DMS53 treated with DMSO at 0.1 percent for 48 hours (cell line): ENCODE data around the gene PRKCQ.
A peak's percentile ranks its signal among the peaks of the same experiment; 100 is the strongest.
"Not testable (repeated sequence)": the region's sequence is repeated elsewhere in the genome, so short reads cannot be mapped to it uniquely, and the experiment has no call there.

ENCODE experiments used
- DNase-seq: peaks from one replicate; lab custom pipeline; 2025; ENCODE audit not compliant: unreplicated experiment; lab: John Stamatoyannopoulos, UW

PRKCQ gene

DNA sequence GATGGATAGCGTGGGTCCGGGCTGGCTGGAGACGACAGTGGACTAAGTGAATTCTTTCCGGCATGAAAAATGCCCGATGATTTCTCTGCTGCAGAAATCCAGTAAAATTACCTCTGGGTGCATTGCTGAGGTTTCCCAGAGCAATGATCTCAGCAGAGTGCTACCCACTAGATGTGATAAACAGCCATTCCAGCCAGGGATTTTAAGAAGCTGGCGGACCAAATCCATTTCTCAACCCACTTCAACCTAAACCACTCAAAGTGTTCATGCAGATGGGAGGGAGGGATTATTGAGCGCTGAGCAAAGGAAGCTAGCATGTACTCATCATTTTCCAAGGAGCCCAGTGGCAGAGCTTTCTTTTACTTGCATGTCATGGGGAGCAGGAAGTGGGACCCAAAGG is 116.7 kb downstream of the PRKCQ start:
- no peak for DNase-seq

DNA sequence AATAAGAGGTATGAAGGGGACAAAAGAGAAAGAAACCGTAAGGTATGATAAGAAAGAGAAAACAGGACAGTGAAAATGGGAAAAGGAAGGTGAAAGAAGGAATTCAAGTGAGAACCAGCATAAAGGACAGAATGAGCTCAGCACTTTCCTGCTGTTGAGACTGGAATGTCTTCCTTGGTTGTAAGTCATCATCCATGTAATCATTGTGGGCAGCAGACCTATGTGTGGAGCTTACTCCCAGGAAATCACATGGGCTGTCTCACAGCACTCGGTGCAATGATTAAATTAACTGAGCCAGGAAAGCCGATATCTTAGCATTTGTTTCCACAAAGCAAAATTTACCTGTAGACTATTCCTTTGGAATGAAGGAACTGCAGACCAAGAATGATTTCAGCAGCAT is 118.1 kb downstream of the PRKCQ start:
- DNase-seq = no peak

DNA sequence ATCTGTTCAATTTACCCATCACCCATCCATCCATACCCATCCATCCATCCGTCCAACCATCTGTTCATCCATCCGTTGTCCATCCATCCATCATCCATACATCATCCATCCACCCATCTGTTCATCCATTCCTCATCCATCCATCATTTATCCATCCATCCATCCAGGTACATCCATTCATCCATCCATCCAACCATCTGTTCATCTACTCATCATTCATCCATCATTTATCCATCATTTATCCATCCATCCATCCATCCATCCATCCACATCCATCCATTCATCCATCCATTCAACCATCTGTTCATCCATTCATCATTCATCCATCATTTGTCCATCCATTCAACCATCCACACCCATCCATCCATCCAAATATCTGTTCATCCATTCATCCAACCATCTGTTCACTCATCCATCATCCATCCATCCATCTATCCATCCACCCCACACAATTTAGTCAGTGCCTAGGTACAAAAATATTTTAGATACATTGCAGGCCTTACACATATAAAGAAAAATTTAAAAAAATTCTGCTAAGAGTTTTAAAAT is 119.1 kb downstream of the PRKCQ start:
- no peak for DNase-seq

DNA sequence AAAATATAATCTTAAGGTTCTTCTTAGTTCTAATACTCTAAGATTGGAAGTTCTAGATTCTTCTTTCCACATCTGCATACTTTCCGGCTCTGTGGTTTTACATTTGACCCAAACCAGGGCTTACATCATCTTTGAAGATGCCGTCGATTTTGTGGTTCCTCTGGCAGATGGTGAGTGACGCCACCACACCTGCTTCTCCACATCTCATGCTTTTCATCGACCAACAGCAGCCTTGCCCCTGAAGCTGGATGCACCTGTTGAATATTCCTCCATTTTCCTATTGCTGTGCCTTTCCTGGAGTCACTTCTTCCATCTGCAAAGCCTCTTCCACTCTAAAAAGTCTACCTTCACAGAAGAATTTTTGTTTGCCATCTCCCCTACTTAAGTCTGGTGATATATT is 121.3 kb downstream of the PRKCQ start:
- no peak for DNase-seq

DNA sequence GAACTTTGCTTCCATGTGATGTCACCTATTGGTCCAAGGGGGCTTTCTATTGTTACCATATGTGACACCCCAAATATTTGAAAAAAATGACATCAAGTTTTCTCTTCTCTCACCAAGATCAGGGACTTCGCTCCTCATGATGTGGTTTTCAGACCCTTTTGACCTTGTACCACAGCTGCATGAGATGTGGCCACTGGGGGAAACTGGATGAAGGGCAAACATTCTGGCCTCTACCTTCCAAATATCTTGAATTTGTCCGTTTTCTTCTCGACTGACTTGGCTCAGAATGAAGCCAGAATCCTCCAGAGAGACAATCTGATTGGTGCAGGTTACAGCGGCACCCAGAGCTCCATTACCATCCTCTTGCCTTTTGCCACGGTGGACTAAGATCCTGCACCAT is 122.7 kb downstream of the PRKCQ start:
- DNase-seq = no peak

DNA sequence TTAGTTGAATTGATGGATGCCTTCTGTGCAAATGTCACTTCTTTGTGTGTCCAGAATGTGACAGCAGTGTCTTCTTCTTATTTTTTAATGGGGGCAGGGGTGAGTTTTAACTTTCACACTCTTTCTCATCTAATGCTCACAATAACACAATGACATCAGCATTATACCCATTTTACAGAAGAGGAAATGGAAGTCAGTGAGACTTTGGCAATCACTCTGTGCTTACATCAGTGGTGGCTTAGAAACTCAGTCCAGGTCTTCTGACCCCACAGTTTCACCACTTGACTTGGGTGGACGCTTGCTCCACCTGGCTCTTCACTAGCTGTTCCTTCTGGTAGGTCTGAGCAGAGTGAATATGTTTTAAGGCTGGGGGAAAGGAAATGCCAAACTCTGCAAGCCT is 124.0 kb downstream of the PRKCQ start:
- no peak for DNase-seq

DNA sequence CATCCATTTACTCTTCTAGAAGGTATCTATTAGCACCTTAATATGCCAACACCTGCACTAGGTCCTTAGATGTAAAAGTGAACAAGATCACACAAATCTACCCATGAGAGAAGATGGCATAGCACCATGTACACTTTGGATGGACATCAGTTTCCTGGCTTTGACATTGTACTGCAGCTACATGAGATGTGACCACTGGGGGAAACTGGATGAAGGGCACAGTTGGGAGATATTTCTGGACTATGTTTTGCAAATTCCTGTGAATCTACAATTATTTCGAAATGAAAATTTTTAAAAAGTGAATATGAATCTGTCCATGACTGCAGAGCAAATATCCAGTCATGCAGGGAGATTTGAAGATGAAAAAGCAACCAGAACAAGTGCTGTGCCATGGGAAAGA is 124.5 kb downstream of the PRKCQ start:
- no peak for DNase-seq

DNA sequence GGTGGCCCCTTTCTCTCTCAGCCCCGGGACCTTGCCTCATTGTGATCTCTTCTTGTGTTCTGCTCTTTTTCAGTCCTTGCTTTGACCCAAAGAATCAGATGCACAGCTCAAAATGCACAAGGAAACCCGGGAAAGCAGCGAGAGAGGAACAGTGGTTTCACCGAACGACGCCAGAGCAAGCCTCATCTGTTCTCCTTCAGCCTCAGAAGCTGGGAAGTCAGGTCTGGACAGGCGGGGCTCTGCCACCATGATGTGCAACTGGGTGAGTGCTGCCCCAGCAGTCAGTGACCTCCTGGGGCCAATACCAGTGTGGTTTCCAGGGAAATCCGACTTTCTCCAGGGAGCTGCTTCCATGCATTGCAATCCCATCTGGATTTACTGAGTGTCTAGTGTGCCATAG is 133.4 kb downstream of the PRKCQ start:
- no peak for DNase-seq

DNA sequence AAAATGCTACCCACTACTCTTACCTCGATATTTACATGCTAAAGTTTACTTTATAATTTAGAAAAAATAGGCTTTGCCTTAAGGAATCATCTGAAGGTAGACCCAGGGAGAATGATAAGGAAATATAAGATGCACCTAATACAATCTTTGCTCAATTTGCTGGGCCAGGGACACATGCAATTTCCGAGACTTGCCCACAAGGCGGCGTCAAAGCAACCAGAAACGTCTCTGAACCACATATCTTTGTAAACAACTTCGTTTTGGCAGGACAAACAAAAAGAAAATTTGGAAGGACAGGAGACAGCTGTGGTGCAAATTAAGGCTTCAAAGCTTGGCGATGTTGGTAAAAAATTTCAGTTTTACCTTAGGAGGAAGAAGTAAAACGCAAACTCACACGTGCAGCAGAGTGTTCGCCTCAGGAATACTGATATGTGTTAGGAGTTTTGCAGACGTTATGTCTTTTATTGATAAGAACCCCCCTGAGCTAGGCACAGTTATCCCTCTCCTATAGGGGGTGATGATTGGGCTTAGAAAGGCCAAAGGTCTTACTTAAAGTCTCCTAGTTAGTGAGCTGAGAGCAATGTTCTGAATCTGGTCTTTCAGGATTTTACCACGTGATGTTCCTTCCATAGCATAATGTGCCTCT is 134.3 kb downstream of the PRKCQ start:
- peak; percentile 2 for DNase-seq

DNA sequence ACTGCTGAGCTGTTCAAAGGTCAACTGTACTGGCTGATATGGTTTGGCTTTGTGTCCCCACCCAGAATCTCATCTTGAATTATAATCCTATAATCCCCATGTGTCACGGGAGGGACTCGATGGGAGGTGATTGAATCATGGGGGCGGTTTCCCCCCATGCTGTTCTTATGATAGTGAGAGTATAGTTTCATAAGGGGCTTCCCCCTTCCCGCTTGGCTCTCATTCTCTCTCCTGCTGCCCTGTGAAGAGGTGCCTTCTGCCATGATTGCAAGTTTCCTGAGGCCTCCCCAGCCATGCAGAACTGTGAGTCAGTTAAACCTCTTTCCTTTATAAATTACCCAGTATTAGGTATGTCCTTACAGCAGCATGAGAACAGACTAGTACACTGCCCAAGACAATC is 140.2 kb downstream of the PRKCQ start:
- not testable (repeated sequence) for DNase-seq

DNA sequence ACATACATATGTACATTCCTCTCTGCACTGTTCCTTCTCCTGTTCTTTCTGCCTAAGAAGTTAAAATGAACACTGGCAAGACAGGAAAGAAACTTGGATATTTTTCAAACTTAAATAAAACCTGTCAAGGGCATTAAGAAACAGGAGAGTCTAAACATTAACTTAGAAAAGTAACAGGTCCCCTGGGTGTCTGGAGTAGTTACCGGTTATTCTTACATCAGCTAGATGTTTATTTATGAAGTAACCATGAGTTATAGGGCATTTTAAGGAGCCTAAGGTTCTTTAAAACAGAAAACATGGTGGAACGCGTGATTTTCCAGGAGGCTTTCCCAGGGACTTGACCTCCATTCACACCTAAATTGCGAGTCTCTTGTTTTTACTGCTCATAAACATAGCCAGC is 148.2 kb downstream of the PRKCQ start:
- DNase-seq = no peak

DNA sequence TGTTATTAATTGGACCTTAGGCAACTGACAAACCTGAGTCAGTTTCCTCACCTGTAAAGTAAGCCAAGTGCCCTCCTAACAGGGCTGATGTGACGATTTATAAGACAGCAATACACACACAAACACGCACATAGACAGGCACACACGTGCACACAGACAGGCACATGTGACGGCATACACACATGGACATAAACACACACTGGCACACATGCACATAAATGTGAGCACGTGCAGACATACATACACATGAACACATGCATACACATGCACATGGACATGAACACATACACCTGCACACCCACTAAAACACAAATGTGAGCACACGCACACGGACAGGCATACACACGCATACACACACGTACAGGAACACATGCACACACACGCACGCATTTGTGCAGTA is 148.9 kb downstream of the PRKCQ start:
- DNase-seq = no peak

DNA sequence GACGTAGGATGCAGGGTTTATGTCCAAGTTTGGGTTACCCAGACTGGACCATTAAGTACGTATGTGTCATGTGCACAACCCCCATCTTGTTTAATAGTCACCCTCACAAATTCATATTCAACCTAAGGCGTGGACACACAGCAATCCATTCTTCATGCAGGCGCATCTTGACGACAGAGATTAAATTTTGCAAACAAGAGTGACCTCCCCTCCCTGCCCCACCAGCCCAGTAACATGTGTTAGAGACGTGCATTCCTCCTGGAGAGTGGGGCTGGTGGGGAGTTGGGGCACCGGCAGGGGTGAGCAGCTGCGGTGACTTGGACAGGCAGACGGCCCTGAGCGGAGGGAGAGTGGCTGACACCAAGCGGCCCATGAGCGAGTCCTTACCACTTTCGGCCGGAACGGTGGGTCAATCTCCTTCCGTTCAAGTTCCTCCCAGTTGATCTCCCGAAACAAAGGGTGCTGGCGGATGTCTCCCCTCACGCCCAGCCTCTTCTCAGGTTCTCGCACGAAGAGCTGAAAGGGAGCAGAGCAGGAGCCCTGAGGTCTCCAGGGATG is 149.6 kb downstream of the PRKCQ start:
- DNase-seq = no peak

DNA sequence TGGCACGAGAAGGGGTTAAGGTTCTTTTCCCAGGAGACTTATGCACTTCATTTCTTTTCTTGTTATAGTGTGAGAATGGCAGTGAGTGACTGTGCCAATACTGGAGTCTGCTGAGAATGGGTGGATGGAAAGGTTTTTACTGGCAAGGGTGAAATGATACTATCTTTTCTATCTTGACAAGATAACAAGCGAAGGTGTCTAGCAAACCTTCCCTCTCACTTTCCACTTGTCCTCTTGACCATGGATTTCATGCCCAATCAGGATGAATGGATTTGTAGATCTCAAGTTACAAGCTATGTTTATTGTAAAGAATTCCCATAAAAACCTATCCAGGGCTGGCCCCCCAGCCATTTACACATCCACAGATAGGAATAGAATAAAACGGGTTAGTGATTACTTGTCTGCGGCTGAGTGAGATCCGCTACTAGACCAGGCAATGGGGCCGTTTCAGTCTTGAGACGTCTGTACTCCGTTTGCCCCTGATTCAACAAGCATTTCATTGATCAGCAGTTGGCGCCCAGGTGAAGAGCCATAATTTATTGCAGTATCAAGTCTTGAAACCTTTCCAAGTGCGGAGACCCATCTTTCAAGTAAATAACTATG is 152.6 kb downstream of the PRKCQ start:
- DNase-seq = no peak

DNA sequence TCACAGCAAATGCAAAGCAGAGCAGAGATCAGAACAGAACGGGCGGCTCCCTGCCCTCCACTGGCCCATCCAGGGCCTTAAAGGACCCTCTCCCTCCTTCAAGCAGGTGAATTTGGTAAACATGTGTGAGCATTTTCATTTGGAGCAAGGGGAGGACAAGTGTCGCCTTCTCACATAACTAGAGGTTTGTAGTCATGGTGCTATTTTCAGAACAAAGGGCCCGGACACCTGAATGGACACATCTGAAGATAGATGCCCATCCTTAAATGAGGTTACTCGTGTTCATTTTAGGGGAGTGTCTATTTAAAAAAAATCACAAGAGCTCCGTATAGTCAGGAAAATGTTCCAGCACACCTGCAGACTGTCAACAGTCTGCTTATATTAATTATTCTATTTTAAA is 153.8 kb downstream of the PRKCQ start:
- no peak for DNase-seq

DNA sequence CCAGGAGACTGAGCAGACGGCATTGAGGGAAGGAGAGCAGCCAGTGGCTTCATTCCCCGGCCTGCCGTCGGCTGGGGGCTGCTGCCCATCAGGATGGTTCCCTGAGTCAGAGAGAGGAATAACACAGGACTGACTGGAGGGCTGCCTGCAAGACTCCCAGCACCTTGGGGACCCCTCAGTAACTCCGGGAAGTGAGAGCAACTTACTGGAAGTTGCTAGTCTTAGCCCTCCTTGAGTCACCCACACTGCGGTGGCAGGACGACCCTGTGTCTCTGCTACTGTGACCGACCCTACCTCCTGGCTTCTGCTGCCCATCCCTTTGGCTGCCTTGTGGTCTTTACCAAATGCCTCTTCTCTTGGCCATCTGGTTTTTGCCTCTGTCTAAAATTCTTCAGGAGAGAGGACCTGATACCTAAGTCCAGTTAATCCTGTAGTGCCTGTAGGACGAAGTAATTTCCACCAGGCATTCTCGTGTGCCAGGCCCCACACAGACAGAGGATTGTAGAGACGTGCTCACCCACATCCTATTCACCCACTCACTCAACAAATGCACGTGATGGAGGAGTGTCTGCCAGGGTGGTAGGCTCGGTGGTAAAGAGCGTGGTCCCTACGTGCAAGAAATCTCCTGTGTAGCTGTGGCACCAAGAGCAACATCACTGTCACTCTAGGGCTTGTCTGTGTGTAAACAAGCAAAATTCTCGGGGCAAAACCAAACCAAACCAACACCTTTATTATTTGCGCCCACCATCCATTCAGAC is 156.5 kb downstream of the PRKCQ start:
- no peak for DNase-seq

DNA sequence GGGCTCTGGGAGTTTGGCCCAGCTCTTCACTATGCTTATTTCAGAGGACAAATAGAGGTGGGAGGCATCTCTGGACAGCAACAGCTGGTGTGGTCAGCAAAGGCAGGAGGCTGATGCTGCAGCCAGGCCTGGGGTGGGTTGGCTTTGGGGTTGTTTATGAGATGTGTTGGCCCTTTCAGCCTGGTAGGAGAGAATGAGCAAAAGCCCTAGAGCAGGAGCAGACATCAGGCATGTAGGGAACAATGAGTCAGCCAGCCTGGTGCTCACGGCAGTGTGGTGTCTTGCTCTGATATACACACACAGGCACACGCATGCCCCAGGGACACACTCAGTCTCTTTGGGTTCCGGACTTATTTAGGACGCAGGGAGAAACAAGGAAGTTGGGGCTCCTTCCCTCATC is 157.1 kb downstream of the PRKCQ start:
- no peak for DNase-seq

DNA sequence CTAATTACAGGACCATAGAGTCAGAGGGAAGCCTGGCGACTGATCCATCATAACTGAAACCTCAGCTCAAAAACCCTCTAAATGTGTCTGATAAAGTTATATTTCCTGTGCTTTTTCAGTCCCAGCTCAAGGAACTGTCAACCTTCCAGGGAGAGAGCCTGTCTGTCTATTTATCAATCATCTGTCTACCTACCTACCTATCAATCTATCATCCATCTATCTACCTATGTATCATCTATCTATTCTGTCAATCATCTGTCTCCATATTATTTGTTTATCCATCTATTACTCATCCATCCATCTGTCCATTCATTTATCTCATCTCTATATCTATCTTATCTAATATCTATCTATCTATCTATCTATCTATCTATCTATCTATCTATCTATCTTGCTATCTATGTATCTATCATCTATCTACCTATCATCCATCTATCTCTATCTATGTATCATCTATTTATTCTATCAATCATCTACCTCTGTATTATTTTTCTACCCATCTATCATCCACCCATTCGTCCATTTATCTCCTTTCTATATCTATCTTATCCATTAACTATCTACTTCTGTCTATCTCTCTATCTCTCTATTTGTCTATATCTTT is 161.4 kb downstream of the PRKCQ start:
- DNase-seq = no peak

DNA sequence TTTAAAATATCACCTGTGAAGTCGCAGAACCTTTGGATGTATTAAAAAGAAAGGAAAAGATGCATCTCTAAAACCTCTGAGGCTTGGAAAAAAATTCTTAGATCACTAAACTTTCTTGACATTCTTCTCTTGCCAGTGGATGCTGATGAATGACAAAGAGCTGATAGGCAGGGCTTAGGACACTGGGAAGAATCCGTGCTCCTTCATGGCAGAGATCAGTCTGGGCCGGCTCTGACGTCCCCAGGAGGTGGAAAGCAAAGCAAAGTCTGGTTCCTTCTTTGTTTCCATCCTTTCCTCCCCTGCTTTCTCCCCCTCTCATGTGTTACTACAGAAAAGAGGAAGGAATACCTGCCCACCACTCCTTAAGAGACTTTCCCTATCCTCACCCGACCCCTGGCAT is 161.9 kb downstream of the PRKCQ start:
- no peak for DNase-seq

DNA sequence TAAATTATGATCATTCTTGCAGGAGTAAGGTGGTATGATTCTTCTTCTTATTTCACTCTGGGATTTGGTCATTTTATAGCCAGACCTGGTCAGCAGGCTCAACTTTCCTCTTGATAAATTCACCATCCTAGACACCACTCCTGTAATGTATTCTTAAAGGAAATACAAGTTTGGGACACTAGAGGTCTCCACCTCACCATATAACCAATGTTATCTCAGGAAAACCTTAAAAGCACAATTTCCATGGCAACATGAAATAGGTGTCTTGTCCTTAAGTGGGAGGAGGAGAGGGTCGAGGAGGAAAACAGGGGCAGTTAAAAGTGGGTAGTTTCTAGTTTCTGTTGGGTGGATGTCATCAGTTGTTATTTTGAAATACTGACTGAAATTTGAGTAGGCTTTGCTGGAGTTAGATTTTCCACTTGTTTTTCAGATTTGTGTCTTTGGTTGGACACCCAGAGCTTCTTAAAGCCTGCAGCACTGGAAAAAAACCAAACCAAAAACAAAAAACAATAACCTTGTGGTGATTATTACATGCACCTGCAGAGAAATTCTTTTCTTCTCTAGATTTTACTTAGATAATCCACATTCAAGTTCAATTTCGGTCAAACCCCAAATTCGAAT is 163.1 kb downstream of the PRKCQ start:
- peak; percentile 63 for DNase-seq

DNA sequence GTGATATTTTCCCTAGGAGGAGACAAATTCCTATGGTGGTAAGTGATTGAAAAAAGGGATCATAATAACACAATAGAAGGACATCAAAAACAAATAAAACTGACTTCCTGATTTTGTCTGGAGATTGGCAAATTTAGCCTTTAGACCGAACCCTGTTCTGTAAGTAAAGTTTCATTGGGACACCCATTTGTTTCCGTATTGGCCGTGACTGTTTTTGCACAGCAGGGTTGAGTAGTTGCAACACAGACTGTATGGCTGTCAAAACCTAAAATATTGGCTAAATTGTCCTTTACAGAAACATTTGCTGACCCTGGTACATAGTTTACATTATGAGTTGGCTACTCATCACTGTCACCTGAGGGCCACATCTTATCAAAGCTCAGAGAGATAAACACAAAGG is 168.6 kb downstream of the PRKCQ start:
- DNase-seq = no peak
